ENCODE results near the gene GSK3A. TPM values are rescaled to one million over a fixed set of nuclear protein-coding genes. Genes with fewer than 3 reads are reported as not detected.
A peak's percentile ranks its signal among the peaks of the same experiment; 100 is the strongest.

Gene GSK3A
- total RNA-seq, 1 donor from 2014 or later: 50.3 TPM

- Histone ChIP-seq H3K4me3 (ENCODE audit: insufficient read depth, low read depth, low read length) (peak overlapping the region; percentile 89), H2AFZ (ENCODE audit: low read depth, low read length) (no peak overlapping the region), H3K4me1 (ENCODE audit: insufficient read depth, low read length) (peaks cover 32% of the 10 kb centered on the region), H3K79me2 (ENCODE audit: insufficient read depth, low read length) (peaks cover 60% of the 10 kb centered on the region), H3K27ac (ENCODE audit: low read depth, low read length) (peak overlapping the region; percentile 90), H3K4me2 (ENCODE audit: low read length) (peak overlapping the region; percentile 99), H4K20me1 (ENCODE audit: insufficient read depth, low read length) (peaks cover 43% of the 10 kb centered on the region), H3K36me3 (ENCODE audit: insufficient read depth, low read length) (peaks cover 9% of the 10 kb centered on the region), H3K9me3 (ENCODE audit: insufficient read depth, low read depth, low read length) (no peaks in the 10 kb centered on the region), H3K9ac (ENCODE audit: low read length) (peak overlapping the region; percentile 98), H3K27me3 (ENCODE audit: insufficient read depth, low read length) (no peaks in the 10 kb centered on the region)
- TF ChIP-seq EZH2 (IDR thresholded peaks at IDR 0.05; ENCODE audit: insufficient read depth, low read length) (no peak), CTCF (IDR thresholded peaks at IDR 0.05; ENCODE audit: insufficient read depth, low read depth, low read length) (no peak)
- H3K27ac Mint-ChIP-seq (ENCODE audit: unreplicated experiment): peak overlapping the region; percentile 93
- FAIRE-seq (no peak), DNase-seq (ENCODE audit: low read depth) (no peak)
- H3K36me3 Mint-ChIP-seq (ENCODE audit: low read depth, unreplicated experiment): peaks cover 6% of the 10 kb centered on the region
- H3K9me3 Mint-ChIP-seq (ENCODE audit: unreplicated experiment): peaks cover 3% of the 10 kb centered on the region
- peaks cover 16% of the 10 kb centered on the region for H3K4me1 Mint-ChIP-seq (ENCODE audit: low read depth, unreplicated experiment)
- peak overlapping the region; percentile 96 for H3K4me3 Mint-ChIP-seq (ENCODE audit: unreplicated experiment)
- H3K27me3 Mint-ChIP-seq (ENCODE audit: low read depth, unreplicated experiment): no peaks in the 10 kb centered on the region
These were observed 11.1 kb upstream of the GSK3A start for GRCh38 chr19:42253245-42254088.

GRCh38 chr19:42252365-42253244, 10.2 kb upstream of the GSK3A start:
- Histone ChIP-seq H2AFZ (ENCODE audit: low read depth, low read length) (no peak overlapping the region), H3K4me2 (ENCODE audit: low read length) (peak overlapping the region; percentile 99), H3K36me3 (ENCODE audit: insufficient read depth, low read length) (peaks cover 9% of the 10 kb centered on the region), H3K9ac (ENCODE audit: low read length) (peak overlapping the region; percentile 92), H3K9me3 (ENCODE audit: insufficient read depth, low read depth, low read length) (no peaks in the 10 kb centered on the region), H3K4me3 (ENCODE audit: insufficient read depth, low read depth, low read length) (peak overlapping the region; percentile 68), H3K4me1 (ENCODE audit: insufficient read depth, low read length) (peaks cover 32% of the 10 kb centered on the region), H3K79me2 (ENCODE audit: insufficient read depth, low read length) (peaks cover 64% of the 10 kb centered on the region), H3K27me3 (ENCODE audit: insufficient read depth, low read length) (no peaks in the 10 kb centered on the region), H4K20me1 (ENCODE audit: insufficient read depth, low read length) (peaks cover 45% of the 10 kb centered on the region), H3K27ac (ENCODE audit: low read depth, low read length) (peak overlapping the region; percentile 90)
- H3K27me3 Mint-ChIP-seq (ENCODE audit: low read depth, unreplicated experiment): no peaks in the 10 kb centered on the region
- peaks cover 16% of the 10 kb centered on the region for H3K4me1 Mint-ChIP-seq (ENCODE audit: low read depth, unreplicated experiment)
- TF ChIP-seq CTCF (IDR thresholded peaks at IDR 0.05; ENCODE audit: insufficient read depth, low read depth, low read length): no peak
- H3K27ac Mint-ChIP-seq (ENCODE audit: unreplicated experiment): peak overlapping the region; percentile 93
- FAIRE-seq (no peak), DNase-seq (ENCODE audit: low read depth) (no peak)
- peaks cover 3% of the 10 kb centered on the region for H3K9me3 Mint-ChIP-seq (ENCODE audit: unreplicated experiment)
- H3K4me3 Mint-ChIP-seq (ENCODE audit: unreplicated experiment): peak overlapping the region; percentile 96
- peaks cover 6% of the 10 kb centered on the region for H3K36me3 Mint-ChIP-seq (ENCODE audit: low read depth, unreplicated experiment)
